ENCODE data around the gene FAT4. TPM values are rescaled to one million over a fixed set of nuclear protein-coding genes. Genes with fewer than 3 reads are reported as not detected.

The FAT4 gene
- 11.6 and 12.3 TPM in 2 replicates for total RNA-seq (2014; rRNA removed; shearing (Covaris generic))
- 2.4 and 3.8 TPM in 2 replicates for polyA plus RNA-seq (2014; cell fraction: nucleus; rRNA removed)

DNA sequence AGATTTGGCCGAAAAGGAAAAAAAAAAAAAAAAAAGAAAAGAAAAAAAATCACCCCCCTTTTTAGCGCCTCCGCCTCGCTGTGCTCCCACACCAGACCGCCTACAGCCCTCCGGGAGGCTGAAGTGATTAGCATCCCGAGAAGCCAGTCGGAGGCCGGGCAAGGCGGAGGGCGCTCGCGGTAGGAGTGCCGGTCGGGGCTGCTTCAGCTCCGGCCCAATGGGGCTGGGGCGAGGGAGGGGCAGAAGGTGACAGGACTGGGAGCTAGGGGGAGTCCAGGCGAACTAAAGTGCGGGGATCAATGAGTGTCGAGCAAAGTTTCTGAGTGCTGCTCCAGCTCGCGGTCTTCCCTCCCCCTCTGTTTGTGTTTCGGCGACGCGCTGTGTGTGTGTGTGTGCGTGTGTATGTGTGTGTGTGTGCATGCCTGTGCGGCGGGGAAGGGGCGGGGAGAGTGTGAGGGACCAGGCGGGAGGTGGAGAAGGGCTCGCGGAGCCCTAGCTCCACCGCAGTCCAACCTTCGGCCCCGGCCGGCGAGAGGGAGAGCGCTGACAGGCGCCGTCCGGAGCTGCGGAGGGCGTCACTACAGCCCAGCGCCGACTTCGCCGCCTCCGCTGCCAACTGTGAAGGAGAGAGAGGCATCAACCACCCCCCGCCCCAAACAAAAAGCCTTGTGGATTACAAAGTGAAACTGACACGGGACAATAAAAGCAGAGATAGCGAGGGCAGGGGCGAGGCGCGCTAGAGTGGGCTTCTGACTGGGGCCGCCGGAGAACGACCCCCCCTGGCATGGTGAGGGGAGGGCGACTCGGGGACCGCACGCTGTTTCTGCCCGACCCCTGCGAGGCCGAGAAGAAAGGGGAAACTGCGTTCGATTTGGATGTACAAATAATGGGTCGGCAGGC lies at the start of gene FAT4:
TSS of gene FAT4 (plus strand) at position 280 of the 900 bp plus-strand sequence. CDS start 1,457 bp downstream, outside the sequence.
- DNase-seq (ENCODE audit: extremely low read depth, low read depth), result peak; percentile 88

DNA sequence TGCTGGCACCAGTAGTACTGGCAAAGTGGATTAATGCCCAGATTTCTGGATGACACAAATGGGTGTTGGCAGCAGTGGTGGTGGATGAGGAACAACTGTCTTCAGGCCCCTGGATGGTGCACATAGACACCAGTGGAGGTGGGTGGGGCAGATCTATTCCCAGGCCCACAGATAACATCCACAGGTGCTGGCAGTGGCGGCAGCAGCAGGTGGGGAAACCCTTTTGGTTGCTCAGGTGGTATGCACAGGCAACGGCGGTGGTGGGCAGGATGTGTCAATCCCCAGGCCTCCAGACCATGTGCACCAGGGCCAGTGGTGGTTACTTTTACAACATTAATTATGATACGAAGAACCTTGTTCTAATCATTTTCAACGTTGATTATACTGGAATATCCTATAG lies 48.9 kb upstream of the FAT4 start:
- no peak for DNase-seq (ENCODE audit: extremely low read depth, low read depth)

DNA sequence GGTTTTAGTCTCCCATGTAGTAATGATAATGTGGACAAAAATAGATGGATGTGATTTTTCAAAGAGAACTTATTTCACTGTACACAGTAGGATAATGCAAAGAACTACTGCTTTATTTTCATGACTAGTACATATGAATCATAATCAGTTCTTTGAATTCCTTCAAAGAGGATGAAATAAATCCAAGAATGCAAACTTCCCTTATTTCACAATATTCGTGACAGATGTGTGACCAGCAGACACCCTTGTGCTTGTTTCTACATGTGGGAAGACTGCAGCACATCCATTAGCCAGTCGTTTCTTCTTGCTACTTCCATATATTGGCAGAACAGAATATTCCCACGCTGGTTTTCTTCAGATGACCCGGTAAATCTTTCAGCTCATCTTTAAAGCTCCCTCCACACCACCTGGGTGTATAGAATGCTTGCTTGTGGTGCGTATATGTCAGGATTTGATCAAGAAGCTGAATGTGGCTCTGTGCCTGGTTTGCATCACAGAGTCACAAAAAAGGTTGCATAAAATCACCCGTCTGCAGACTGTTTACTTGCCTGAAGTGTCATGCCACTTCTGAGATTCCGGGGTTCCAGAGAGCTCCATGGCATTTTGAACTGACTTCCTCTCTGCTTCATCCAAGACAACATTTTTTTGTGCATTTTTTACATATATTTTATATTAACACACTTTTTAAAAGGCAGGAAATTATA lies 47.7 kb upstream of the FAT4 start:
- DNase-seq (ENCODE audit: extremely low read depth, low read depth), result no peak

GRCh38 chr4:125267630-125268029 lies 47.1 kb upstream of the FAT4 start:
- DNase-seq (ENCODE audit: extremely low read depth, low read depth), result no peak

- DNase-seq (ENCODE audit: extremely low read depth, low read depth), result no peak
These were observed 46.5 kb upstream of the FAT4 start for GRCh38 chr4:125268068-125268755.

DNA sequence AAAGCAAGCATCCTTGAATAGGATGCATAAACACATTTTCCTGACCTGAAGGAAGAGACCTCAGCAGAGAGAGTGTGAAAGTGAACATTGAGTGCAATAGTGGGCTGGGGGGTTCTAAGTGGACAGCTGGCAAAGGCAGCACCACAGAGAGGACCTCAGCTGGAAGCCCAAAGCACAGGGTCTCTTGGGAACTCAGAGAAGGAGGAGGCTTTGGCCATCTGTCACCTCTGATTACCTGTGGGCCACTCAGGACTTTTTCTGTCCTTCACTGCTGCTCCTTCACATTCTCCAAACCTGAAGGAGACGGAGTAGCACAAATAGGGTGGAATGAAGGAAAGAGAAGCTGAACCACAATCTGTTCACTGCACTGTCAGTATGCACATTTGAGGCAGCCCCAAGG lies 37.9 kb upstream of the FAT4 start:
- no peak for DNase-seq (ENCODE audit: extremely low read depth, low read depth)

DNA sequence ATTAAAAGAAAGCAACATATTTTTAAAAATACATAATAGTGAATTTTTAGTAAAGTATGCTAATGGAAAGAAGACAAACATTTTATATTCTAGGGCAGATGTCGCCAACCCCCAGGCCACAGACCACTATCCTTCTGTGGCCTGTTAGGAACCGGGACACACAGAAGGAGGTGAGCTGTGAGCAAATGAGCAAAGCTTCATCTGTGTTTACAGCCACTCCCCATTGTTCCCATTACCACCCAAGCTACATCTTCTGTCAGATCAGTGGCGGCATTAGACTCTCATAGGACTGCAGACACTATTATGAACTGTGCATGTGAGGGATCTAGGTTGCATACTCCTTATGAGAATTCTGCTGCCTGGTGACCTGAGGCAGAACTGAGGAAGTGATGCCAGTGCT lies 37.0 kb upstream of the FAT4 start:
- DNase-seq (ENCODE audit: extremely low read depth, low read depth), result no peak

DNA sequence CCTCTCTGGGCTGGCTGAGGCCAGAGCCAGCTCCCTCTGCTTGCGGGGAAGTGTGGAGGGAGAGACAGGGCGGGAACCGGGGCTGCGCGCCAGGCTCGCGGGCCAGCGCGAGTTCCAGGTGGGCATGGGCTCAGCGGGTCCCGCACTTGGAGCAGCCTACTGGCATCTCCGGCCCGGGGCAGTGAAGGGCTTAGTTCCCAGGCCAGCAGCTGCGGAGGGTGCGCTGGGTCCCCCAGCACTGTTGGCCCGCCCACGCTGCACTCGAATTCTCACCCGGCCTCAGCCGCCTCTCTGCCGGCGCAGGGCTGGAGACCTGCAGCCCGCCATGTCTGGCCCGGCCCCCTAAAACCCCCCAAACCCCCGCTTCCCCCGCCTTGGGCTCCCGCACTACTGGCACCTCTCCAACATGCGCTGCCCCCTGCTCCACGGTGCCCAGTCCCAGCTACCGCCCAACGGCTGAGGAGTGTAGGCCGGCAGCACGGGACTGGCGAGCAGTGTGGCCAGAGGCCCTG lies 33.8 kb upstream of the FAT4 start:
- DNase-seq (ENCODE audit: extremely low read depth, low read depth), result no peak

GRCh38 chr4:125283707-125284279 lies 31.0 kb upstream of the FAT4 start:
- DNase-seq (ENCODE audit: extremely low read depth, low read depth), result no peak

DNA sequence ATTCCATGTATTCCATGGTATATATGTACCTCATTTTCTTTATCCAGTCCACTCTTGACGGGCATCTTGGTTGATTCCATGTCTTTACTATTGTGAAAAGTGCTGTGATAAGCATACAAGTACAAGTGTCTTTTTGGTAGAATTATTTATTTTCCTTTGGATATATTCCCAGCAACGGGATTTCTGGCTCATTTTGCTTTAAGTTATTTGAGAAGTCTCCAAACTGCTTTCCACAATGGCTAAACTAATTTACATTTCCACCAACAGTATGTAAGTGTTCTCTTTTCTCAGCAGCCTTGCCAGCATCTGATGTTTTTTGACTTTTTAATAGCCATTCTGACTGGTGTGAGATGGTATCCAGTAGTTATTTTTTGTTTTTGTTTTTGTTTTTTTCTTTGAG lies 17.6 kb upstream of the FAT4 start:
- no peak for DNase-seq (ENCODE audit: extremely low read depth, low read depth)

GRCh38 chr4:125303058-125303457 lies 11.7 kb upstream of the FAT4 start:
- DNase-seq (ENCODE audit: extremely low read depth, low read depth), result no peak

GRCh38 chr4:125303821-125304220 lies 10.9 kb upstream of the FAT4 start:
- DNase-seq (ENCODE audit: extremely low read depth, low read depth), result no peak

DNA sequence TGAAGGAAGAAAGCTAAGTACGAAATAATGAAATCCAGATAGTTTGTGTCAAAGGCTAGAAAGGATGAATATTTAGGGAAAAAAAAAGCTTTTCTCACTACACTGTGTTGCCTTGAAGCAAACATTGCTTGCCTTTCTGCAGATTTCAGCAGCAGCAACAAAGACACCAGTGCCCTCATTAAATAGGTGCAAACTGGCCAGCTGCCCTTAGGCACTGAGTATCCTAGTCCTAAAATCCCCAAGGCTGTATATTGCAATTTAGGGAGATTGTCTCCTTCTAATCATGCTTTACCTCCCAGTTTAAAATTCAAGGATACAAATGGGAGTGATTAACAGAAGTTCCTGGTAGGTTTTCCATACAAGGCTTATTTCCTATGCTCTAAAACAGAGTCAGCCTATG lies 8.6 kb upstream of the FAT4 start:
- DNase-seq (ENCODE audit: extremely low read depth, low read depth), result no peak

- no peak for DNase-seq (ENCODE audit: extremely low read depth, low read depth)
These were observed 8.2 kb upstream of the FAT4 start for GRCh38 chr4:125306533-125306932.

DNA sequence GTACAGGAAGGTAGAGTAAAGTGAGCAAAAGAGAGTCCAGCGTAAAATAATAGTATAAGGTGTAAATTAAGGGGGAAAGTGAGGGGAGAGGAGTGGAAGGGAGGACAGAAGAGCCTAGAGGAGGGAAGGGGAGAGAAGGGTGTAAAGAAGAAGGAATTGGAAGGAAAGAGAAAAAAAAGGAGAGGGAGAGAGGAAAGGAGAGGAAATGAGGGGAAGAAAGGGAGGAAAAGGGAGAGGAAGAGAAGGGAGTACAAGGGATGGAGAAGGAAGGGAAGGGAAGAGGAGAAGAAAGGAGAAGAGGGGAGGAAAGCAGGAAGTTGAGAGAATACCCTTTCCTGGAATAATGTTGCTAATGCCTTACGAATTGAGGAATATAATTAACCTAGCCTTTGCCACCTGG lies 3.3 kb upstream of the FAT4 start:
- no peak for DNase-seq (ENCODE audit: extremely low read depth, low read depth)

- peak; percentile 77 for DNase-seq (ENCODE audit: extremely low read depth, low read depth)
These were observed 1.3 kb upstream of the FAT4 start for GRCh38 chr4:125313497-125313896.

- no peak for DNase-seq (ENCODE audit: extremely low read depth, low read depth)
These were observed 627 bp upstream of the FAT4 start for GRCh38 chr4:125313989-125314667.

DNA sequence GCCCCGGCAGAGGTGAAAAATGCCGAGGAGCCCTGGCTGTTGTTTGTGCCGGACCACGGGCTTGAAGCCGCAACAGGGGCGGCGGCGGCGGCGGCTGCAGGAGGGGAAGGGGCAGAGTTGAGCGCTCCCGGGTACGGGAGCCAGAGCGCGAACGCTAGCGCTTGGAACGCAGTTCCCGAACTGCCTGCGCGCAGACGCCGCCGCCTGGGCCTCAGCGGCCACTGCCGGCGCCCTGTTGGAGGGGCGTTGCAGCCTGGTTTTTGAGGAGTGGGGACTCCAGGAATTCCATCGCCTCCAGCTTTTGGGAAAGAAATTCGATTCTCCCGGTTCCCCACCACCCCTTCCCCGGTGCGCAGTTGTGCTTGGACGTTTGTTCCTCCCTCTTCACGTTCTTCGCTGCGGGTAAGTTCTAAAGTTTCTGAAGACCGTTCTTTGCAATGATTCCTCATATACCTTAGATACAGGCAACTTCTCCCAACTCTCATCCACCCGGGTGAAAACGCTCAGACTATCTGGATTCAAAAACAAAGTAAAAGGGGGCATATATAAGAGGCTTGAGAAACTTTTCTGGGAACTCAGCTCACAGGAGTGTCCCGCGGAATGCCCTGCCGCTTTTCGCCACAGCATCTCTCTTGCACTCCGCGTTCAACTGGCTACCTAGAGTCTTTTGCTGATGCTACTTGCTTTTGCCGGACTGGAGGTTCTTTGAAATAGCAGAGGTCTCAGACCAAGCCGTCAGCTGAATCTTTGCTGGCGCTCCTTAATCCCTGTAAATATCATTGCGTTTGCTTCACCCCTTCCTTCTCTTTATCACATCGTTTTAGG lies 1.0 kb downstream of the FAT4 start:
- DNase-seq (ENCODE audit: extremely low read depth, low read depth), result no peak

DNA sequence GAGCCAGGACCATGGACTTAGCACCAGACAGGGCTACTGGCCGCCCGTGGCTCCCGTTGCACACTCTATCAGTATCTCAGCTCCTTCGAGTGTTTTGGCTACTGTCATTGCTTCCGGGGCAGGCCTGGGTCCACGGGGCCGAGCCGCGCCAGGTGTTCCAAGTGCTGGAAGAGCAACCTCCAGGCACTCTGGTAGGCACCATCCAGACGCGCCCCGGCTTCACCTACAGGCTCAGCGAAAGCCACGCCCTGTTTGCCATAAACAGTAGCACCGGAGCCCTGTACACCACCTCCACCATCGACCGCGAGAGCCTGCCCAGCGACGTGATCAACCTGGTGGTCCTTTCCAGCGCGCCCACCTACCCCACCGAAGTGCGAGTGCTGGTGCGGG lies 1.6 kb downstream of the FAT4 start:
- no peak for DNase-seq (ENCODE audit: extremely low read depth, low read depth)

Data from NCI-H460 (cell line).